HG03521 (cell line): Measurements from ENCODE around the gene TJP2.
"Not testable (repeated sequence)": the region's sequence is repeated elsewhere in the genome, so short reads cannot be mapped to it uniquely, and the experiment has no call there.

ENCODE experiments used
- ATAC-seq: cut with Tn5 transposase; IDR thresholded peaks from one replicate; pipeline ENCODE4 v1.9.1; 2021; ENCODE audit warnings: mild to moderate bottlenecking, moderate library complexity; ENCODE audit not compliant: unreplicated experiment

Gene TJP2

GRCh38 chr9:69157751-69158466, 16.2 kb upstream of the TJP2 start:
- ATAC-seq, result no peak

GRCh38 chr9:69158471-69158870, 15.6 kb upstream of the TJP2 start:
- ATAC-seq, result no peak

- not testable (repeated sequence) for ATAC-seq
Observed at GRCh38 chr9:69164573-69164972, 9.5 kb upstream of the TJP2 start.

GRCh38 chr9:69165581-69165980, 8.5 kb upstream of the TJP2 start:
- ATAC-seq, result no peak

GRCh38 chr9:69168709-69169217, 5.3 kb upstream of the TJP2 start:
- ATAC-seq, result peak; percentile 36

GRCh38 chr9:69170231-69170630, 3.8 kb upstream of the TJP2 start:
- ATAC-seq, result no peak

GRCh38 chr9:69171049-69171448, 3.0 kb upstream of the TJP2 start:
- no peak for ATAC-seq

- no peak for ATAC-seq
Observed at GRCh38 chr9:69171517-69171916, 2.6 kb upstream of the TJP2 start.

- ATAC-seq, result no peak
Observed at GRCh38 chr9:69172895-69173294, 1.2 kb upstream of the TJP2 start.

- no peak for ATAC-seq
Observed at GRCh38 chr9:69173497-69173890, 583 bp upstream of the TJP2 start.

GRCh38 chr9:69174616-69175463, 763 bp downstream of the TJP2 start:
- peak; percentile 46 for ATAC-seq

- peak; percentile 18 for ATAC-seq
Observed at GRCh38 chr9:69175486-69175885, 1.4 kb downstream of the TJP2 start.

GRCh38 chr9:69176471-69177171, 2.5 kb downstream of the TJP2 start:
- ATAC-seq, result no peak

GRCh38 chr9:69178583-69179011, 4.5 kb downstream of the TJP2 start:
- ATAC-seq, result no peak

GRCh38 chr9:69179037-69179436, 5.0 kb downstream of the TJP2 start:
- no peak for ATAC-seq

GRCh38 chr9:69180200-69180599, 6.1 kb downstream of the TJP2 start:
- ATAC-seq, result no peak

GRCh38 chr9:69180670-69181069, 6.6 kb downstream of the TJP2 start:
- ATAC-seq, result no peak

GRCh38 chr9:69181908-69182353, 7.9 kb downstream of the TJP2 start:
- ATAC-seq, result no peak

GRCh38 chr9:69184266-69184665, 10.2 kb downstream of the TJP2 start:
- ATAC-seq, result no peak

GRCh38 chr9:69186841-69187611, 12.9 kb downstream of the TJP2 start:
- no peak for ATAC-seq

- ATAC-seq, result no peak
Observed at GRCh38 chr9:69188975-69189374, 14.9 kb downstream of the TJP2 start.
